Activated CD8-positive, alpha-beta T cell treated with anti-CD3 and anti-CD28 coated beads for 36 hours (primary cell): Measurements from ENCODE around the gene CCNT2. TPM values are rescaled to one million over a fixed set of nuclear protein-coding genes. Genes with fewer than 3 reads are reported as not detected.

ENCODE experiments used
- ATAC-seq: fragments of 200-7000 bp; cut with Tn5 transposase; one replicate; pipeline ENCODE4 v1.10.0; 2021; ENCODE audit warnings: mild to moderate bottlenecking, moderate library complexity
- CTCF ChIA-PET: fragments of 350-600 bp; sonication (Branson Sonifier 250); formaldehyde crosslinking; loops from one replicate; lab custom pipeline; 2021; ENCODE audit warnings: antibody characterized with exemption; lab: Charles Lee
- POLR2A ChIA-PET: fragments of 350-600 bp; sonication (Branson Sonifier 250); formaldehyde crosslinking; loops from one replicate; lab custom pipeline; 2021; ENCODE audit warnings: antibody characterized with exemption; lab: Charles Lee
- DNase-seq: peaks from one replicate; pipeline ENCODE4 v3.0.0-alpha.2; 2020
- H3K27ac Mint-ChIP-seq: one replicate; pipeline ENCODE4 v1.8.0; 2021; ENCODE audit warnings: mild to moderate bottlenecking, mixed read lengths
- H3K27me3 Mint-ChIP-seq: one replicate; pipeline ENCODE4 v1.8.0; 2021; ENCODE audit warnings: mixed read lengths
- H3K36me3 Mint-ChIP-seq: one replicate; pipeline ENCODE4 v1.8.0; 2021; ENCODE audit warnings: low read depth, mixed read lengths
- H3K4me1 Mint-ChIP-seq: one replicate; pipeline ENCODE4 v1.8.0; 2021; ENCODE audit warnings: low read depth, mixed read lengths
- H3K4me3 Mint-ChIP-seq: one replicate; pipeline ENCODE4 v1.8.0; 2021; ENCODE audit warnings: mild to moderate bottlenecking, moderate library complexity, mixed read lengths
- H3K9me3 Mint-ChIP-seq: one replicate; pipeline ENCODE4 v1.8.0; 2021; ENCODE audit warnings: mixed read lengths
- CTCF ChIP-seq: fragments of 200-600 bp; IDR thresholded peaks from one replicate; pipeline ENCODE4 v1.8.0; 2022; ENCODE audit warnings: antibody characterized with exemption, mild to moderate bottlenecking
- intact Hi-C: fragments of 100-400 bp; cut with micrococcal nuclease; formaldehyde crosslinking; loops from one replicate; pipeline ENCODE4 v1.10.0; 2022
- total RNA-seq, 2 experiments: library from RNA; stranded (reverse); gene quantifications; one replicate each; pipeline ENCODE4 v1.2.3, GENCODE V29; 2021

Gene CCNT2
- total RNA-seq, 2 experiments from 2014 or later: 30.5 to 32.1 TPM

GRCh38 chr2:134917360-134917865 is 1.2 kb upstream of the CCNT2 start:
- H3K9me3 Mint-ChIP-seq: no peaks in the 10 kb centered on the region
- H3K4me3 Mint-ChIP-seq: peak overlapping the region; percentile 82
- peaks cover 21% of the 10 kb centered on the region for H3K4me1 Mint-ChIP-seq
- POLR2A ChIA-PET: interaction anchor here (0.6 to 1.3 kb wide), 6 partner anchors 9 to 615 kb away, joined by 3 to 7 read pairs (median 3); partner anchors contain the start of genes R3HDM1 and RAB3GAP1
- no peak for ATAC-seq
- H3K27me3 Mint-ChIP-seq: peaks cover 2% of the 10 kb centered on the region
- no peak for TF ChIP-seq CTCF
- CTCF ChIA-PET: interaction anchor here (0.7 to 1.1 kb wide), 3 partner anchors 9 to 799 kb away, joined by 3 to 5 read pairs (median 3); no protein-coding TSS in a partner anchor
- peaks cover 17% of the 10 kb centered on the region for H3K36me3 Mint-ChIP-seq
- H3K27ac Mint-ChIP-seq: peak overlapping the region; percentile 97
- peak; percentile 22 for DNase-seq
- intact Hi-C loops: no loop called here

- peak overlapping the region; percentile 82 for H3K4me3 Mint-ChIP-seq
- peak; percentile 76 for ATAC-seq
- H3K27me3 Mint-ChIP-seq: peaks cover 2% of the 10 kb centered on the region
- H3K4me1 Mint-ChIP-seq: peaks cover 26% of the 10 kb centered on the region
- TF ChIP-seq CTCF: peak; percentile 17
- peak; percentile 94 for DNase-seq
- H3K9me3 Mint-ChIP-seq: no peaks in the 10 kb centered on the region
- intact Hi-C loops: loop anchor here (2.0 kb wide), 2 partner anchors 135 to 613 kb away; partner anchors contain the start of genes R3HDM1, RAB3GAP1 and ZRANB3
- CTCF ChIA-PET: interaction anchor here (0.7 to 1.1 kb wide), 4 partner anchors 9 to 800 kb away, joined by 3 to 5 read pairs (median 4); no protein-coding TSS in a partner anchor
- peak overlapping the region; percentile 97 for H3K27ac Mint-ChIP-seq
- H3K36me3 Mint-ChIP-seq: peaks cover 22% of the 10 kb centered on the region
- POLR2A ChIA-PET: interaction anchor here (0.6 to 1.3 kb wide), 9 partner anchors 9 to 614 kb away, joined by 3 to 8 read pairs (median 3); partner anchors contain the start of genes R3HDM1 and RAB3GAP1
Observed at GRCh38 chr2:134917888-134918525, 615 bp upstream of the CCNT2 start.

- ChIA-PET POLR2A (interaction anchor here (0.7 to 1.0 kb wide), 3 partner anchors 8 to 612 kb away, joined by 3 to 8 read pairs (median 4); partner anchors contain the start of genes R3HDM1 and ZRANB3), CTCF (interaction anchor here (1.0 kb wide), 1 partner anchor 8 kb away, joined by 4 read pairs; no protein-coding TSS in a partner anchor)
- intact Hi-C loops: loop anchor here (2.0 kb wide), 2 partner anchors 133 to 611 kb away; partner anchors contain the start of genes R3HDM1, RAB3GAP1 and ZRANB3
- Mint-ChIP-seq H3K9me3 (no peaks in the 10 kb centered on the region), H3K4me1 (peaks cover 36% of the 10 kb centered on the region), H3K4me3 (peak overlapping the region; percentile 82), H3K27ac (peak overlapping the region; percentile 97), H3K27me3 (peaks cover 2% of the 10 kb centered on the region), H3K36me3 (peaks cover 29% of the 10 kb centered on the region)
- ATAC-seq (no peak), DNase-seq (peak; percentile 73)
- TF ChIP-seq CTCF: no peak
Observed at GRCh38 chr2:134919341-134920210, 954 bp downstream of the CCNT2 start.

GRCh38 chr2:134924912-134925311 is 6.3 kb downstream of the CCNT2 start:
- Mint-ChIP-seq H3K4me3 (no peak overlapping the region), H3K27ac (no peak overlapping the region), H3K27me3 (no peaks in the 10 kb centered on the region), H3K9me3 (no peaks in the 10 kb centered on the region), H3K36me3 (peaks cover 34% of the 10 kb centered on the region), H3K4me1 (peaks cover 66% of the 10 kb centered on the region)
- intact Hi-C loops: no loop called here
- ATAC-seq (no peak), DNase-seq (no peak)
- ChIA-PET POLR2A (no interaction called here), CTCF (no interaction called here)
- TF ChIP-seq CTCF: no peak
